H9 (cell line): ENCODE measurements around the gene DIAPH2. TPM values are rescaled to one million over a fixed set of nuclear protein-coding genes. Genes with fewer than 3 reads are reported as not detected.

Experiments
- DNase-seq: peaks from one replicate; pipeline ENCODE4 v3.0.0-alpha.2; 2017
- H2AFZ ChIP-seq: one replicate; pipeline ENCODE4 v1.6.1; 2013; ENCODE audit warnings: mild to moderate bottlenecking, low read length, control low read depth, moderate library complexity
- H2AK5ac ChIP-seq: 2 replicates; pipeline ENCODE4 v1.6.1; 2013; ENCODE audit warnings: low read length, control low read depth, mixed read lengths; ENCODE audit not compliant: insufficient read length
- H2BK120ac ChIP-seq: one replicate; pipeline ENCODE4 v1.6.1; 2013; ENCODE audit warnings: low read depth, mild to moderate bottlenecking, low read length, control low read depth, inconsistent platforms; ENCODE audit not compliant: poor library complexity, severe bottlenecking
- H2BK12ac ChIP-seq: 2 replicates; pipeline ENCODE4 v1.6.1; 2013; ENCODE audit warnings: low read length, control low read depth, mixed read lengths, low read depth; ENCODE audit not compliant: insufficient read length
- H2BK15ac ChIP-seq: 2 replicates; pipeline ENCODE4 v1.6.1; 2013; ENCODE audit warnings: low read depth, low read length, control low read depth
- H2BK20ac ChIP-seq: one replicate; pipeline ENCODE4 v1.6.1; 2013; ENCODE audit warnings: low read depth, mild to moderate bottlenecking, low read length, control low read depth, inconsistent platforms; ENCODE audit not compliant: poor library complexity, severe bottlenecking
- H2BK5ac ChIP-seq: 2 replicates; pipeline ENCODE4 v1.6.1; 2013; ENCODE audit warnings: low read length, control low read depth, mixed read lengths; ENCODE audit not compliant: insufficient read length
- H3K14ac ChIP-seq: 2 replicates; pipeline ENCODE4 v1.6.1; 2013; ENCODE audit warnings: low read length, control low read depth; ENCODE audit not compliant: insufficient read depth
- H3K18ac ChIP-seq: 2 replicates; pipeline ENCODE4 v1.6.1; 2013; ENCODE audit warnings: low read depth, mild to moderate bottlenecking, mixed read lengths, low read length, control low read depth; ENCODE audit not compliant: insufficient read length
- H3K23ac ChIP-seq: 2 replicates; pipeline ENCODE4 v1.6.1; 2013; ENCODE audit warnings: low read length, control low read depth, mixed read lengths, low read depth; ENCODE audit not compliant: insufficient read length
- H3K23me2 ChIP-seq: 2 replicates; pipeline ENCODE4 v1.6.1; 2013; ENCODE audit warnings: low read depth, mild to moderate bottlenecking, mixed read lengths, low read length, control low read depth; ENCODE audit not compliant: insufficient read length, poor library complexity, severe bottlenecking
- H3K27ac ChIP-seq: 2 replicates; pipeline ENCODE4 v1.5.1; 2013; ENCODE audit warnings: low read length, control low read depth, mixed read lengths, low read depth; ENCODE audit not compliant: insufficient read length
- H3K27me3 ChIP-seq: 2 replicates; pipeline ENCODE4 v1.6.1; 2013; ENCODE audit warnings: low read length, control low read depth, inconsistent platforms; ENCODE audit not compliant: insufficient read depth
- H3K4ac ChIP-seq: 2 replicates; pipeline ENCODE4 v1.6.1; 2013; ENCODE audit warnings: low read depth, mild to moderate bottlenecking, control low read depth, inconsistent platforms, low read length, moderate library complexity
- H3K4me1 ChIP-seq: 2 replicates; pipeline ENCODE4 v1.6.1; 2013; ENCODE audit warnings: low read length, control low read depth, inconsistent platforms; ENCODE audit not compliant: insufficient read depth
- H3K4me2 ChIP-seq: 2 replicates; pipeline ENCODE4 v1.6.1; 2013; ENCODE audit warnings: low read length, control low read depth, mixed read lengths; ENCODE audit not compliant: insufficient read length, insufficient read depth
- H3K56ac ChIP-seq: 2 replicates; pipeline ENCODE4 v1.6.1; 2013; ENCODE audit warnings: low read depth, mild to moderate bottlenecking, mixed read lengths, low read length, control low read depth; ENCODE audit not compliant: insufficient read length
- H3K79me1 ChIP-seq: 2 replicates; pipeline ENCODE4 v1.6.1; 2013; ENCODE audit warnings: low read depth, mild to moderate bottlenecking, moderate library complexity, low read length, control low read depth, inconsistent platforms; ENCODE audit not compliant: insufficient read depth, poor library complexity, severe bottlenecking
- H3K79me2 ChIP-seq: 2 replicates; pipeline ENCODE4 v1.6.1; 2013; ENCODE audit warnings: low read length, control low read depth, inconsistent platforms; ENCODE audit not compliant: insufficient read depth
- H3K9ac ChIP-seq: 2 replicates; pipeline ENCODE4 v1.6.1; 2013; ENCODE audit warnings: low read length, control low read depth, mixed read lengths; ENCODE audit not compliant: insufficient read length; ENCODE audit errors: extremely low read depth
- H3K9me3 ChIP-seq: one replicate; pipeline ENCODE4 v1.6.1; 2013; ENCODE audit warnings: low read depth, low read length, inconsistent platforms; ENCODE audit not compliant: control insufficient read depth
- H3T11ph ChIP-seq: one replicate; pipeline ENCODE4 v1.6.1; 2013; ENCODE audit warnings: mild to moderate bottlenecking, low read length, control low read depth, inconsistent platforms
- H4K20me1 ChIP-seq: one replicate; pipeline ENCODE4 v1.6.1; 2013; ENCODE audit not compliant: control insufficient read depth, insufficient read length, insufficient read depth
- H4K5ac ChIP-seq: 2 replicates; pipeline ENCODE4 v1.6.1; 2013; ENCODE audit warnings: low read depth, mild to moderate bottlenecking, mixed read lengths, low read length, control low read depth; ENCODE audit not compliant: insufficient read length
- H4K8ac ChIP-seq: replicated peaks from 2 replicates; pipeline ENCODE4 v1.6.1; 2013; ENCODE audit warnings: low read length, control low read depth, mixed read lengths, low read depth; ENCODE audit not compliant: insufficient read length
- H4K91ac ChIP-seq: 2 replicates; pipeline ENCODE4 v1.6.1; 2013; ENCODE audit warnings: low read depth, mild to moderate bottlenecking, moderate library complexity, mixed read lengths, low read length, control low read depth; ENCODE audit not compliant: insufficient read length
- H3K27ac Mint-ChIP-seq, 3 experiments: 2 replicates in 2 of 3; 3 replicates in 1 of 3; pipeline ENCODE4 v1.8.0; 2020 to 2021; ENCODE audit warnings: mixed read lengths in 3 of 3, mild to moderate bottlenecking in 1 of 3, moderate library complexity in 1 of 3
- H3K27me3 Mint-ChIP-seq: 2 replicates; pipeline ENCODE4 v1.8.0; 2021; ENCODE audit warnings: low read depth, mild to moderate bottlenecking, moderate library complexity, mixed read lengths
- H3K36me3 Mint-ChIP-seq, 3 experiments: 2 replicates in 2 of 3; 3 replicates in 1 of 3; pipeline ENCODE4 v1.8.0; 2020 to 2021; ENCODE audit warnings: low read depth in 3 of 3, mixed read lengths in 3 of 3; ENCODE audit not compliant: insufficient read depth in 1 of 3
- H3K4me1 Mint-ChIP-seq, 2 experiments: 2 replicates each; pipeline ENCODE4 v1.8.0; 2020; ENCODE audit warnings: mixed read lengths in 2 of 2
- H3K4me3 Mint-ChIP-seq, 2 experiments: 2 replicates in 1 of 2; 3 replicates in 1 of 2; pipeline ENCODE4 v1.8.0; 2020 to 2021; ENCODE audit warnings: mild to moderate bottlenecking in 2 of 2, mixed read lengths in 2 of 2, moderate library complexity in 1 of 2
- H3K9me3 Mint-ChIP-seq, 2 experiments: 2 replicates in 1 of 2; 3 replicates in 1 of 2; pipeline ENCODE4 v1.8.0; 2020; ENCODE audit warnings: mild to moderate bottlenecking in 2 of 2, mixed read lengths in 2 of 2, moderate library complexity in 1 of 2
- CTCF ChIP-seq: fragments of 200-600 bp; sonication (generic); conservative IDR thresholded peaks from 3 replicates; pipeline ENCODE4 v1.8.0; 2021; ENCODE audit warnings: antibody characterized with exemption, mild to moderate bottlenecking
- WGBS: extraction: QIAGEN DNeasy Blood & Tissue Kit; methylation state at CpG from one replicate; pipeline ENCODE4 v1.1.7; 2013; ENCODE audit warnings: missing lambda C conversion rate, low lambda C conversion rate, mixed read lengths; ENCODE audit not compliant: insufficient read length; ENCODE audit errors: extremely low coverage; 5-methylcytosine and 5-hydroxymethylcytosine counted together
- total RNA-seq: library from RNA; stranded (reverse); gene quantifications from 2 replicates; pipeline ENCODE4 v1.2.1, GENCODE V29; 2021

The DIAPH2 gene
- total RNA-seq, 1 experiment from 2014 or later, result 45.4 TPM

- Histone ChIP-seq H3K56ac (no peak overlapping the region), H3K27me3 (no peaks in the 10 kb centered on the region), H4K20me1 (no peaks in the 10 kb centered on the region), H3K79me1 (no peaks in the 10 kb centered on the region), H2BK5ac (no peak overlapping the region), H4K8ac (no peak overlapping the region), H2BK120ac (no peak overlapping the region), H3K14ac (no peak overlapping the region), H2AFZ (no peak overlapping the region), H3K4me2 (no peak overlapping the region), H3K4me1 (no peaks in the 10 kb centered on the region; the same call in 1 of the 2 replicates), H3K79me2 (no peaks in the 10 kb centered on the region), H2BK20ac (no peak overlapping the region), H2AK5ac (no peak overlapping the region), H4K91ac (no peak overlapping the region), H3K9ac (no peak overlapping the region), H3K9me3 (no peaks in the 10 kb centered on the region), H3T11ph (no peak overlapping the region), H3K4ac (no peak overlapping the region), H3K23ac (no peak overlapping the region), H2BK12ac (no peak overlapping the region), H3K27ac (no peak overlapping the region), H2BK15ac (no peak overlapping the region), H4K5ac (no peak overlapping the region), H3K18ac (no peak overlapping the region), H3K23me2 (no peaks in the 10 kb centered on the region)
- peaks cover 12 to 18% of the 10 kb centered on the region in 2 experiments; a peak in 3 of 4 replicates for H3K4me1 Mint-ChIP-seq
- TF ChIP-seq CTCF, result no peak
- no peaks in the 10 kb centered on the region for H3K9me3 Mint-ChIP-seq
- H3K27ac Mint-ChIP-seq, result no peak overlapping the region
- no peak overlapping the region for H3K4me3 Mint-ChIP-seq
- no CpG with 5 or more reads among the region's 3 CpGs for WGBS
- peaks cover 0 to 25% (median 22%) of the 10 kb centered on the region in 3 experiments; a peak in 4 of 7 replicates for H3K36me3 Mint-ChIP-seq
- no peaks in the 10 kb centered on the region for H3K27me3 Mint-ChIP-seq
- DNase-seq, result no peak
Observed at GRCh38 chrX:97474933-97475332, 790.3 kb downstream of the DIAPH2 start.
